ENCODE results near the gene FRG1.
"Not testable (repeated sequence)": the region's sequence is repeated elsewhere in the genome, so short reads cannot be mapped to it uniquely, and the experiment has no call there.

DNA sequence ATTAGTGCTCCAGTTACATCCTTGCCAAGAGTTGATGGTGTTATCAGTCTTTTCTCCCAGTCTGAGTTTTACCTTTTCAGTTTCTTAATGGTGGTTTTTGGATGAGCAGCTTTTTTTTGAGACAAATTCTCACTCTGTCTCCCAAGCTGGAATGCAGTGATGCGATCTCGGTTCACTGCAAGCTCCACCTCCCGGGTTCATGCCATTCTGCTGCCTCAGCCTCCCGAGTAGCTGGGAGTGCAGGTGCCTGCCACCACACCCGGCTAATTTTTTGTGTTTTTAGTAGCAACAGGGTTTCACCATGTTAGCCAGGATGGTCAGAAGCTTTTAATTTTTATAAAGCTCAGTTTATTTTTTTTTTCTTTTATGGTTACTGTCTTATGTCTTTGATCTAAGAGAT, 3.4 kb downstream of the FRG1 start:
- not testable (repeated sequence) for TF ChIP-seq CTCF (IDR thresholded peaks at IDR 0.05; ENCODE audit: poor library complexity); EZH2 (IDR thresholded peaks at IDR 0.05; ENCODE audit: borderline replicate concordance)
